ENCODE data around the gene TNIP1.

The TNIP1 gene

DNA sequence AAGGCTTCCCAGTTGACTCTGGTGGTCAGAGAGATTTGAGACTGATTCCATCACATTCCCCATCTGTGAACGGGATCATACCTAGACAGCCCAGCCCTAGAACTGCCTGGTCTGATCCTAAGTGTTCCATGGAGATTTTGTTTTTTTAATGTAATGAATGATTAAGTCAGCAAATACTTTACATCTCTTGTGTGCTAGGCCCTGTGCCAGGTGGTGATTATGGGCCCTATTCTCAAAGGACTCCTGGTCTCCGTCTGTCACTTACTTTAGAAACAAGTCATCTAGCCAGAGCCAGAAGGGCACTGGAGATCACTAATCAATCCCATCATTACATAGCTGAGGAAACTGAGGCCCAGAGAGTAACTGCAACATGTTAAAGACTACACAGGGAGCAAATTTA is 61.5 kb downstream of the TNIP1 start:
- no peak for DNase-seq

DNA sequence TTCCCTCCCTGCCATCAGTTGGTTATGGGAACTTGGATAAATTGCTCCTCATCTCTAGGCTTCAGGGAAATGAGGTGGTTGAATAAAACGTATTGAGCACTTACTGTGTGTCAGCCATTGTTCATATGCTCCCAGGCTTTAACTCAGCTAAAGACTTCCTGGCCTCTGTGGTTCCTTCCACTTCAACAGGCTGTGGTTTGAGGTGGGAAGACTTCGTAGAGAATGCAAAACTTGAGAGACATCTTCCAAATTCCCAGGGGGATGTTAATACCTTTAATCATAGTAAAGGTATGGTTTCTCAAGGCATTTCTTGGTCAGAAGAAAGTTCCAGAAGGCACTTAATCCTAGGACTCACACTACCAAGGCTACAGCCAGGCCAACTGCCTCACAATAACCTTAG is 62.0 kb downstream of the TNIP1 start:
- DNase-seq = no peak

DNA sequence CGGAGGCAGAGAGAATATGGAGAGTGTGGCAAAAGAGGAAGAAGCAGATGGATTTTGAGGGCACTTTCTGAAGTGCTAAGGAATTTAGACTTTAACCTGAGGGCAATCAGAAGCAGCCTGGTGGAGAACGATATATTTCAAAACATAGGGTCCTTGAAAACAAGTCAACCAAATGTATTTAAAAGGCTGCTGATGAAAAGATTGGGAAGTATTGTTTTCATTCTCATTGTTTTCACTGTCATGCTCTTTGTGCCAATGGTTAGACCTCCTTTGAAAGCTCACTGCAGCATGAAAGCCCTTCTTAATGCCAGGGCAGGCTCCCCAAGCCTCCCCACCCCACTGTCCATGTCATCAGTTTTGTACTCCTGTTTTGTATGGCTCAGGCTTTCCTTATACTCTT is 62.9 kb downstream of the TNIP1 start:
- no peak for DNase-seq

DNA sequence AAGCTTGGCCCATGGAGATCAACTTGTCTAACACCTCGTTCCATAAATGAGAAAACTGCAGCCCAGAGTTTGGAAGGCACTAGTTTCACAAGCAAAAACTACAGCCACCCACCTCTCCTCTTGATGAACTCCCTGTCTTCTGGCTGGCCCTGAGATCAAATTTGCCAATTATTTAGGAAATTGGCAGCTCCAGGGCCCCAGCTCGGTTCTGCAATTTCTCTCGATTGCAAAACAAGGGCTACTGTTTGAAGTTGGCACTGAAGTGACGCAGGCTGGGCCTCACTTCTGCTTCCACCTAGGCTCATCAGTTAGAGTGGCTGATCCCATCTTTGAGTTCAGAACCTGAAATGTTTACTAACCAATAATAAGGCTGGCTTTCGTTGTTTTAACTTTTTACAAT is 64.1 kb downstream of the TNIP1 start:
- no peak for DNase-seq

DNA sequence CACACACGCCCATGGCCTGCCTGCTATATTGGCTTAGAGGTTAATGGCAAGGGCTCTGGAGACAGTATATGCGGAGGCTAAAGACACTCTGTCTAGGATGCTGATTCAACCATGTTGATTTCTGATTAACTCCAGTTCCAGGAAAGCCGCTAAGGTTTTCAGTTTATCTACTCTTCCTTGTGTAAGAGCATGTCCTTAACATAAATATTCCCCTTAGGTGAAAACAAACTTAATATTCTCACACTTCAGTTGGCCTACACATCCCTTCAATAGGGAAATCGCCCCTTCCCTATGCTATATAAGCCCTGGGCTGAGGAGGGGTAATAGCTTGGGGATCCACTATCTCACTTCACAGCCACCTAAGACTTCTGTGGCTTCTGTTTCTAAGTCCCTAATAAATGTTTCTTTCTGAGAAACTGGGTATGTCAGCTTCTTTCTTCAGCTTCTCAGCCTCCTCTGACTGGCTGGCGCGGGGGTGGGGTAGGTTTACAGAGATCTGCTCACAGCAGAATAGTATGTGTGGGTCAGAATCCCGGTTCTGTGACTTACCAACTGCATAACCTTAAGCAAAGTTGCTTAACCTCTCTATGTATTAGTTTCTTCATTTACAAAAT is 64.8 kb downstream of the TNIP1 start:
- DNase-seq = no peak

DNA sequence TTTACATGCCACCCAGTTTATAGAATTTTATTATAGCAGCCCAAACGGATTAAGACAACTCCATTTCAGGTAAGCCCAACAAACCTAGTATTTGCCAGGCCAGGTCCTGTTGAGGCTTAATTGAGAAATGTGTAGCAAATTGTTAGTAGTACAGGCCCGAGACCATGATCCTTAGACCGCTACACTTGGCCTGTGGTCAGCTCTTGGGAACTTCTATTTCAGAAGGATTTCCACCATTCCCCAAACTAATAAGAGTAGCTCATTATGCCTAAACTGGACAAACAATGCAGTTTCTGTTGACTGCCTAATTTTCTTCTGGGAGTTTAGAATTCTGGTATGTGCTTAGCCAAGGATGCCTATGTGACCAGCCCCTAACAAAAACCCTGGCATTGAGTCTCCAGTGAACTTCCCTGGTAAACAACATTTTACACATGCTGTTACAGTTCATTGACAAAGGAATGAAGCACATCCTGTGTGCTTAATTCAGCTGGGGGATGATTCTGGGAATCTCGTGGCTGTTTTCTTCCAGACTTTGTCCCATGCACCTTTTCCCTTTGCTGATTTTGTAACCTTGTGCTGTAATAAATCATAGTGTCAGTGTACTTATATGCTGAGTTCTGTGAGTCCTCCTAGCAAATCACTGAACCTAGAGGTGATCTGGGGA is 66.0 kb downstream of the TNIP1 start:
- DNase-seq = no peak

DNA sequence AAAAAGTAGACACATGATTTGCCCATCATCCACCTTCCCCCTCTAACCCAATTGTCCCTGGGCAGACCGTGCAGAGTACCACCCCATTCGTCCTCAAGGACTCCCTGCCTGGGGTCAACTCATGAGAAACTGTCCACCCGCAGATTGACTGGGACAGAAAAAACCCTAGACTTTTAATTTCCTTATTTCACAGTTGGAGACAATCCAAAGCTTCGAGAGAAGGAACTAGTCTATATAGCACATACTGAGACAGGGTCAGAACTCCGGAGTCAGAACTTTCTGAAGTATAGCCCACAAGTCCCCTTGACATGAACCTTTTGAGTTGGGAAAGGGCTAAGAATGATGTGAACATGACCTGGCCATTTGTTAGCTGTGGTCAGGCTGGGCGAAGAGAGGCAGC is 68.0 kb downstream of the TNIP1 start:
- no peak for DNase-seq

DNA sequence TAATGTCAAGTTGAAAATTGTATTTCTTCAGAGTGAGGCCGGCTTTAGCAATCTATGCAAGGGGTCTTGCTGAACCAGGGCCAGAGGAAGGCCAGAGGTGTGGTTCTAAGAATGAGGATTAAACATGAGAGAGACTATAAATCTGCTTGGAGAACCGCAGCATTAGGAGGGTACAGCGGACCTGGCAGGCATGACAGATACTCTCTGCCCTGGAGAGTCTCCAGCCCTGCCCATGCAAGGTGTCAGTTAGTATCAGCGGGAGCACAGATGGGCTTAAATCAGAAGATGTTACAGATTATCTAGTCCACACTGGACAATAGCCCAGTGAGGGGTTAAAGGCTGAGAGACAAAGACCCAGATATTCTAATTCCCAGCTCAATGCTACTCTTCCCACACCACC is 71.9 kb downstream of the TNIP1 start:
- DNase-seq = no peak

DNA sequence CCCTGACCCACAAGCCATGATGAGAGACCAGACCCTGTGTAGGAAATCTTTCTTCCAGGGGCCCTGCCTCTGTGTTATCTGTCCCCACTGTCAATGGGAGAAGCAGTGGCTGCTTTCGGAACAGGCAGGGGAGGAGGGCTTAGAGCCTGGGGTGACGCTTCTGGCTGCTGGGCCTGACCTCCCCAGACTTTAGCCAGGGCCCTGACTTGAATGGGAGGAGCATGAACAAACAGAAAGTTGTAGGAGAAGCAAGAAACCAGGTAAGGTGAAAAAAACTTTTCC is 72.7 kb downstream of the TNIP1 start:
- no peak for DNase-seq

DNA sequence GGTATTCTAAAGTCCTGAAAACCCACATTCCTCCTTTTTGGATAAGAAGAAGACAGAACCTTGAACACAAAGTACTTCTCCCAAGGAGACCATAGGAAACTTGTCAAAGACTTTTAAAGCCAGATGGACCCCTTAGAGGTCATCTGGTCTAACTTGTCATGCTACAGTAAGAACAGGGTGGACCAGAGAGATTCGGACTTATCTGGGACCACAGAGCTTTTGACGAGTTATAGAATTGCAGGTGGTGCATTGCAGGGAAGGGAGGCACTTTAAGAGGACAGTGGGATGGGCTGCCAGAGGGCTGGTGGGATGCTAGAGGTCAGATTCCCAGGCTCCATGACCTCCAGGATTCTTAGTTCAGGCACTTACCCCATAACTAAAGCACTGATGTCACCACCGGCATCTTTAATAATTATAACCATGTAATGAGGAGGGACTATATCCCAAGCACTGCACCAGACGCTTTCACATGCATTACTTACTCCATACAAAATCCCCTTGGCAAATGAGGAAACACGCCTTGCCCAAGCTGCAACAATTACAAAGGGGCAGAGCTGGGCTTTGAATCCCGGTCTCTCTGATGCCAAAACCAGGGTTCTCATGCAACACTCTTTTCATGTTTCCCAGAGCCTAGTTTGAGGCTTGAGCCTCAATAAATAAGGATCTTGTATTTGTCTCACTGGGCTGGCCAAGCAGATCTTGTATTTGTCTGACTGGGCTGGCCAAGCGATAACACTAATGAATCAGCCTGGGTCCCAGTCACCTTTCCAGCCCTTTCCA is 73.2 kb downstream of the TNIP1 start:
- DNase-seq = no peak

DNA sequence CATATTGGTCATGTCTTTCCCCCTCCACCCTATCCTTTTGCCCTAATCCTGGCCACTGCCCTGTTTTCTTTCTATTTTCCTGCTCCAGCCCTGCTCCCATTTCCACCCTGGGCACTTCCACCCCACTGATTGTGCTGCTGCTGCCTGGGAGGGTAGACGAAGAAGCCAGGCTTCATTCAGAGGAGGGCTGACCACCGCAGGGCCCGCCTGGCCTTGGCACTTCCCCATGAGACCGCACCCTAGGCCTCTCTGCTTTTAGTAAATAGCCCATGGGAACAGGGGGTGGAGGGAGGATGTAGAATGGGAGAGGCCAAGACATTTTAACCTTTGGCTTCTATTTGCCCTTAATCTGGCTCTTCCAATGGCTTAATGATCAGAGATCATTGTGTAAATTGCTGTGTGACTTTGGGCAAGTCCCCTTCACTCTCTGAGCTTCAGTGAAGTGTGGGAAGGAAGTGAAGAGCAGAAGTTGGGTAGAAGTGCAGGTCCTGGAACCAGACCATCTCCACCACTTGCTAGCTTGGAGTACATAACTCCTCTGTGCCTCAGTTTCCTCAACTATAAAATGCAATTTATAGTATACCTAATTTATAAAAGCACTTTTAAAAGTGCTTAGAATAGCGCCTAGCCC is 74.0 kb downstream of the TNIP1 start:
- DNase-seq = no peak

DNA sequence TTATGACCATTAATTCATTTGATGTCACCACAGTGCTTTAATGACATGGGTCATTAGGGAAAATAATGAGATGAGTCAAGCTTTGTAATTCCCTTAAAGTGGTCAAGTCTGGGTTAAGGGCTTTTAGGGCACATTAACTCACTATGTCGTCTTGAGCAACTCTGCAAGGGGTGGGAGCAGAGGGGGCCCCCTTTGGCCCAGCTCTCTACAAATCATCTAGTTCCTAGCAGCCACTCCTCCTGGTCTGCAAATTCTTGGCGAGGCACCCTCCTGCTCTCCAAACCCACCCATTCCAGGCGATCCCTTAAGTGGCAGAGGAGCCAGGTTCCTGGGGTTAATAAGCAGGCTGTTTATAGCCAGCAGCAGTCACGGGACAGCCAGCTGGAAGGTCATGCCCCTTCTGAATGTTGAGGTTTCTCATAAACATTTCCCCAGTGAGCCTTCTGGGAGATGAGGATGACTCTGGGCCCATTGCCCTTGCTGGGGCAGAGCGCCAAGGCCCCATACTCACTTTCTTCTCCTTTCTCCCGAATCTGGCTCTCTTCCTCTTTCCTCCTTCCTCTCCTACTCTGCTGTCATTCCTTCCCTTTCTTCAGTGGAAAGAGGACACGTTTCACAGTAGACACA is 74.8 kb downstream of the TNIP1 start:
- DNase-seq = peak; percentile 88

DNA sequence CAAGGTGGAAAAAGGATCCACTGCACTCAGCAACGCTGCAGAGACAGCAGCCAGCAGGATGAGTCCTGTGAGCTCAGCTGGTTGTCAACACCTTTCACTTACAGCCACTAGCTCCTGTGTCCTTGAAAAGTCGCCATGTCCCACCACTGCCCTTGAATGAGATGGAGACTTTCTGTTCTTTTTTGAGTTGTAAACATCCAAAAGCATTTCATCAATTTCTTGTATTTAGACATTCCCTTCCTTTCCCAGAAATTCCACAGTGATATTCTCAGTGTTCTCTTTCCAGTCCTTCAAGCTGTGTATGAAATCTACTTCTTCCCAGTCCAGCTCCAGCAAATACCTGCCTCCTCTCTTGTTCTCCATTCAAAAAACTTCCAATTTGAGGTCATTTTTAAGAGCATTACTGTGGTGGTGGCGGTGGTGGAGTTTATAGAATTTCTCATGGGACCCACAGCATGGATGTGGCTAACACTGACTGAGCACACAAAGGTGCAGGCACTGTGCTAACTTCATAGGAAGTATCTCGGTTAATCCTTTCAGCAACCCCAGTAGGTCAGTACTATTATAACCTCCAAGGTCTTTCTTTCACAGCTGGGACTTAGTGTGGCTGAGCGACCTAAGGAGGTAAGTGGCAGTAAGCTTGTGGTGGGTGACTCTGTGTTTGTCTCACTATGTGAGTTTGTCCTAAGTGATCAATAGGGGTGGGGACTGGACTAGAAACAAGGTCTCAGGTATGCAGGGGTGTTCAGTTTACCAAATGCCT is 75.5 kb downstream of the TNIP1 start:
- no peak for DNase-seq

DNA sequence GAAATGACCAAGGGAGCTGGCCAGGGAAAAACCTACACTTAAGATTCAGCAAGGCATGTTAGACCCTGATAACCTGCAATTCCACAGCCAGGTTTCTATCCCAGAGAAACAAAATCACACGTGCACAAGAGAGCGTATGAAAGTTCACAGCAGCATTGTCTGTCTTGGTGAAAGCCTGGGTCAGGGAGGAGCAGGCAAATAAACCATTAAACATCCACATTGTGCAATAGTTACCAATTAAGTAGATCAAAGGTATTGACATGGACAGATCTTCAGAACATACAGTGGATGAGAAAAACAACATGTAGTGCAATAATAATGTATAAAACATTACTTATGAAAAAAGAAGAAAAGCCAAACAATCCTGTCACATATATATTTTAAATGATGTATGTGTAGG is 76.3 kb downstream of the TNIP1 start:
- DNase-seq = no peak

DNA sequence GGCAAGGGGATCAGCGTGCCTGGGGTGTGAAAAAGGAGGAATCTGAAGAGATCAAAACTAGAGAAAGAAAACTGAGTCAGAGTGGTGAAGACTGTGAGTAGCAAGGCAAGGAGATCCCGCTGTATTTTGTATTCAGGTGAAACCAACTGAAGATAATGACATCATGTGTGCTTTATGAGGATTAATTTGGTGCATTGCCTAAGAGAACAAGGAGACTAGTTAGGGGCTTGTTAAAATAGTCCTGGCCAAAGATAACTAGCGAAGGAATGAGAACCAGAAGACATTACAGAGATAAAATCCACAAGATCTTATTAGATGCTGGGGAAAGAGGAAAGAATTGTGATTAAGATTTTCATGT is 77.4 kb downstream of the TNIP1 start:
- no peak for DNase-seq

DNA sequence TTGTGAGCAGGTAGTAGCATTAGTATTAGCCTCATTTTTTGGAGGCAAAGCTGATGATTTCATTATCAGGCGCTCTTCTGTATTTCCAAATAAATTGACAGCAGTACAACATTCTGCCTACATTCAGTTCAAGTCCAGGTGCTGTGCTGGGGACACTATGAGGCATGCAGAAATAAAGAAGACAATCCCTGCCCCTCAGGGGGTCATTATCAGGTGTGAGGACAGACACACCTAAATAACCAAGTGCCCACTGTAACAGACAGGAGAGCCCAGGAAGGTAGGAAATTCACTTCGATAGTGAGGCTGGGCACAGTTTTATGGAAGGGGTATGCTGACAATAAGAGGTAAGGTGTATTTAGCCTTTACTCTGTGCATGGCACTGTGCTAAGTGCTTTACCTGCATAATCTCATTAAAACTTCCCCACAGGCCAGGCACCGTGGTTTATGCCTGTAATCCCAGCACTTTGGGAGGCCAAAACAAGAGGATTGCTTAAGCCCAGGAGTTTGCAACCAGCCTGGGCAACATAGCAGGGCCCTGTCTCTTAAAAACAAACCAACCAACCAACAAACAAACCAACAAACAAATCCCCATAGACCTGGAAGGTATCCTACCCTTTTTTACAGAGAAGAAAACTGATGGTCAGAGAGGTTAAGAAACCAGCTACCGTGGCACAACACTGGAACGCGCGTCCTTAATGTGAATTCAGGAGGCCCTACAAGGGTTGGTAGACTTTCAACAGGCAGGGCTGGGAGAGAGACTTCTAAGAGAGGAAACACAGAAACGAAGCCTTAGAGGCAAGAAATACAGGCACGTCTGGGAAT is 77.9 kb downstream of the TNIP1 start:
- no peak for DNase-seq

DNA sequence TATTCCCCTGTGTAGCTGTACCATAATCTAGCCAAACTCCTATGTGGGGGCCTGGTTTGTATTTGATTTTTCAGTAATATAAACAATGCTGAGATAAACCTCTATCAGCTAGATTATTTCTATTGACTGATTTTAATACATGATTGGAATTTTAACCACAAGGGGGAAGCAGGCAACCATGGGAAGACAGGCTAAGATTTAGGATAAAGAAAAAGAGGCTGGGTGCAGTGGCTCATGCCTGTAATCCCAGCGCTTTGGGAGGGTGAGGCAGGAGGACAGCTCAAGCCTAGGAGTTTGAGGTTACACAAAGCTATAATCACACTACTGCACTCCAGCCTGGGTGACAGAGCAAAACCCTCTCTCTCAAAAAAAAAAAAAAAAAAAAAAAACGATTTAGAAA is 78.6 kb downstream of the TNIP1 start:
- no peak for DNase-seq

DNA sequence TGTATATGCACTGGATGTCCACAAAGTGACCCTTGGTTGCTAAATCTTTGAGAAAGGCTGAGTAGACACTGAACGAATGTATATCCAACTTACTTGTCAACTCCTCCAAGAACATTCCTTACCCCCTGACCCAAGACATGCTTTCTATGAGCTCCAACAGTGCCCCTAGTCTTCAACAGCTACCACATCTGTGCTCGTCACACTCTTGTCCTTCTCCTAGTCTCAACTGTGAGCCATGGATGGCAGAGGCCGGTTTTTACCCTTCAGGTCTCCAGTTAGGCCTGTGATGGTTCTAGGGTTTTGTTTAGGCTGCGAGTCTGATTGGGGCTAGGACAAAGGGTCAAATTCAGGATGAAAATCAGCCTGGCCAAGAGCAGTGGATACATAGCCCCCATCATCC is 79.4 kb downstream of the TNIP1 start:
- DNase-seq = no peak

DNA sequence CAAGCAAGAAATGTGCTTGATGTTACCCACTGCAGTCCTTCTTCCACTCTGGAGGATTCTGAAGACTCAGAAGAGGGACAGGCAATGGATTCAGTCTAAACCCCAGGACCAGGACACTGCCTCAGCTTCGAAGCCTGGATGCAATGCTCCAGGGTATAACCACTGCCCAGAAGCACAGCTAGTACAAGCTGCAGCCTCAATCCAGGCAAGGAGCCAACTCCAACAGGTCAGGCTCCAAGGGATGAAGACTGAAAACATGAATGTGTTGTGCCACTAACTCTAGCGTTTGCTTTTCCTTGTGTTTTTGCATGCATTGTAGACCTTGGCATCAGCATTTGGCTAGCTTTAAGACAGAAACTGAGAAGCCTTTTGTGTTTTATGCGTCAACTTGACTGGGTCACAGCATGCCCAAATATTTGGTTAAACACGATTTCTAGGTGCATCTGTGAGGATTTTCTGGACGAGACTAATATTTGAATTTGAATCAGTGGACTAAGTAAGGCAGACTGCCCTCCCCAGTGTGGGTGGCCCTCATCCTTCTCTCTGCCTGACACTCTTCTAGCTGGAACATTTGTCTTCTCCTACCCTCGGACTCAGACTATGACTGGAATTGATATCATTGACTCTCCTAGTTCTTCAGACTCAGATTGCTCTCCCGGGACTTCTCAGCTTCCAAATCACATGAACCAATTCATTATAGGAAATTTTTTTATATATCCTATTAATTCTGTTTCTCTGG is 81.0 kb downstream of the TNIP1 start:
- DNase-seq = no peak

DNA sequence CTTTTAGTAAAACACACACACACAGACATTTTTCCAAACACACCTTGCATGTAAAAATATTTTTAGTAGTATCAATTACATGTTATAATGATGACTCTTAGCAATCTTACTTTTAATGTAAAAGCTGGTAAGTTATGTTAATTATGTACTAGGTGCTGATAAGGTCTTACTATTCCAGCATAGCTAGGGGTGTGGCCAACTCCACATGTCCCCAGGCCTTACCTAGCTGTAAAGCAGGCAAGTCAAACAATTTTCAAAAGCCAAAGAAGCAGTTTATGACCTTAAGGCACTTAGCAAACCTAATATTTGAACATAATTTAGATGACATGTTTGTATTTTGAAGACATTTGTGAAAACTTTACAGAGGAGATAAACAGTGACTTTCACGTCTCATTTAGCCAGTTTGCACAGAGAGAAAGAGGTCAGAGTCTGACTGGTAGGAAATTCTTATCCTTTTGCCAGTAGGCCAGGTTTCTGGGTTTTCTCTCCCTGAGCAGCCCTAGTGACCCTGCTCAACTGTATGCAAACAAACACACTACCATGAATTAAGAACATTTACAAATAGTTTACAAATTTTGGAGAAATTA is 86.9 kb downstream of the TNIP1 start:
- no peak for DNase-seq

DNA sequence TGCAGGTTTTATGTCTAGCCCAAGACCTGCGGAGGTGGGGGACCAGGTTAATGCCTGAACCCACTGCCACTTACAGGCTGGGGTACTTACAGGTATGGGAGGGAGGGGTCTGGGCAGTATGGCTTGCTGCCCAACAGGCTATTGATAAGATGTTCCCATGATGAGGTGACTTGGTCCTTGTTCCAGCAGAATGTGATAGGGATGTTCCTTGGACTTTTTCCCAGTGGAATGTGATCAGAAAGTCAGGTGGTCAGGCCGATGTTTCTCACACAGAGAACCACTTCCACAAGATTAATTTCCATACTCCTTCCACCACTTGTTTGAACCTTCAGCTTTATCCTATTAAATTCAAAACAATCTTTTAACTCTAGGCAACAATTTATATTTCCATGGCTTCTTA is 87.4 kb downstream of the TNIP1 start:
- DNase-seq = no peak
